GM12878 (cell line): ENCODE data around the gene BNC2. TPM values are rescaled to one million over a fixed set of nuclear protein-coding genes. Genes with fewer than 3 reads are reported as not detected.

ENCODE experiments used
- ATAC-seq: fragments of 200-7000 bp; cut with Tn5 transposase; 3 replicates; pipeline ENCODE4 v1.9.1; 2020; ENCODE audit warnings: mild to moderate bottlenecking, moderate library complexity
- BruUV-seq: library from RNA; stranded (reverse); fragments of 400-500 nt; replicated peaks from 2 replicates; lab custom pipeline; 2021; lab: Mats Ljungman, UMichigan
- CTCF ChIA-PET: fragments of 300-600 bp; sonication (Branson Sonifier 250); formaldehyde crosslinking; extraction: SDS; loops from one replicate; lab custom pipeline; 2021; ENCODE audit warnings: inconsistent platforms; lab: Yijun Ruan, JAX
- POLR2A ChIA-PET: fragments of 350-600 bp; formaldehyde crosslinking; extraction: SDS; loops from one replicate; lab custom pipeline; 2021; ENCODE audit warnings: inconsistent platforms; lab: Charles Lee
- RAD21 ChIA-PET: fragments of 300-600 bp; sonication (Branson Sonifier 250); formaldehyde crosslinking; loops from one replicate; lab custom pipeline; 2023; ENCODE audit warnings: antibody characterized with exemption; ENCODE audit not compliant: unreplicated experiment; lab: Charles Lee
- SMC1A ChIA-PET: fragments of 300-600 bp; sonication (Branson Sonifier 250); formaldehyde crosslinking; loops from one replicate; lab custom pipeline; 2023; ENCODE audit not compliant: unreplicated experiment, uncharacterized antibody; lab: Charles Lee
- DNase-seq: peaks from one replicate; pipeline ENCODE4 v3.0.0-alpha.2; 2011; ENCODE audit warnings: low read depth, low spot score
- FAIRE-seq: peaks from 3 replicates; lab custom pipeline; 2011; peaks lifted over from hg19 to GRCh38; lab: Jason Lieb, UNC
- H2AFZ ChIP-seq: 2 replicates; pipeline ENCODE4 v1.6.0; 2011; ENCODE audit warnings: low read depth, low read length, control low read depth; ENCODE audit not compliant: control insufficient read depth
- H3K27ac ChIP-seq: 2 replicates; pipeline ENCODE4 v1.5.1; 2011; ENCODE audit warnings: control low read depth; ENCODE audit not compliant: control insufficient read depth, insufficient read depth
- H3K27me3 ChIP-seq, 2 experiments: replicated peaks in 1 of 2; 2 replicates each; pipeline versions ENCODE4 v1.6.0 to v1.6.1; 2011; ENCODE audit warnings: low read length in 1 of 2; ENCODE audit not compliant: control insufficient read depth in 2 of 2, insufficient read depth in 2 of 2
- H3K36me3 ChIP-seq, 2 experiments: 2 replicates each; pipeline ENCODE4 v1.5.1; 2011; ENCODE audit warnings: low read length in 1 of 2; ENCODE audit not compliant: control insufficient read depth in 2 of 2, insufficient read depth in 2 of 2
- H3K4me1 ChIP-seq: 2 replicates; pipeline ENCODE4 v1.6.1; 2011; ENCODE audit warnings: mild to moderate bottlenecking, low read length, moderate library complexity, mixed read lengths; ENCODE audit not compliant: control insufficient read depth, insufficient read depth
- H3K4me2 ChIP-seq: 2 replicates; pipeline ENCODE4 v1.6.0; 2011; ENCODE audit warnings: control low read depth; ENCODE audit not compliant: control insufficient read depth, insufficient read depth
- H3K4me3 ChIP-seq: fragments of 200-600 bp; sonication (generic); 2 replicates; pipeline ENCODE4 v1.5.1; 2016
- H3K79me2 ChIP-seq: 2 replicates; pipeline ENCODE4 v1.6.0; 2011; ENCODE audit warnings: low read length; ENCODE audit not compliant: control insufficient read depth, insufficient read depth
- H3K9ac ChIP-seq: 2 replicates; pipeline ENCODE4 v1.8.0; 2011; ENCODE audit warnings: low read length, control low read depth, mixed read lengths; ENCODE audit not compliant: control insufficient read depth, insufficient read depth
- H3K9me3 ChIP-seq: replicated peaks from 3 replicates; pipeline ENCODE4 v1.5.1; 2011; ENCODE audit warnings: mild to moderate bottlenecking, low read length; ENCODE audit not compliant: control insufficient read depth, insufficient read depth
- H4K20me1 ChIP-seq: 2 replicates; pipeline ENCODE4 v1.6.0; 2011; ENCODE audit not compliant: control insufficient read depth, insufficient read depth
- CHD1 ChIP-seq: IDR thresholded peaks from 2 replicates; pipeline ENCODE4 v1.6.1; 2012; ENCODE audit warnings: low read depth, low read length, improper control_type of control experiment
- EP300 ChIP-seq, 2 experiments: fragments of 150-350 bp in 1 of 2; IDR thresholded peaks; 2 replicates each; pipeline ENCODE4 v1.6.1; 2011 to 2012; ENCODE audit warnings: low read depth in 2 of 2, low read length in 2 of 2, borderline replicate concordance in 1 of 2, improper control_type of control experiment in 1 of 2, inconsistent platforms in 1 of 2; ENCODE audit not compliant: control insufficient read depth in 1 of 2
- FOS ChIP-seq: IDR thresholded peaks from 3 replicates; pipeline ENCODE4 v1.6.1; 2011; ENCODE audit warnings: borderline replicate concordance; ENCODE audit not compliant: insufficient read length; ENCODE audit errors: extremely low read depth
- GABPA ChIP-seq: IDR thresholded peaks from 2 replicates; pipeline ENCODE4 v1.6.1; 2014; ENCODE audit warnings: antibody characterized with exemption, low read depth, mild to moderate bottlenecking, inconsistent platforms
- KLF5 ChIP-seq: fragments of 450-650 bp; IDR thresholded peaks from 2 replicates; pipeline ENCODE4 v1.6.1; 2014; ENCODE audit warnings: mild to moderate bottlenecking; ENCODE audit not compliant: partially characterized antibody
- MEF2B ChIP-seq: fragments of 450-650 bp; IDR thresholded peaks from 2 replicates; pipeline ENCODE4 v1.6.1; 2018; ENCODE audit warnings: mild to moderate bottlenecking, moderate library complexity; ENCODE audit not compliant: partially characterized antibody, poor library complexity, severe bottlenecking
- MXI1 ChIP-seq: fragments of 150-350 bp; IDR thresholded peaks from 2 replicates; pipeline ENCODE4 v1.6.1; 2011; ENCODE audit warnings: low read depth, mild to moderate bottlenecking, inconsistent platforms, low read length, improper control_type of control experiment
- RBBP5 ChIP-seq: fragments of 200-600 bp; sonication (generic); conservative IDR thresholded peaks from 2 replicates; pipeline ENCODE4 v1.6.1; 2016
- RELA ChIP-seq: fragments of 450-650 bp; IDR thresholded peaks from 2 replicates; pipeline ENCODE4 v1.8.0; 2014; ENCODE audit warnings: borderline replicate concordance; ENCODE audit not compliant: partially characterized antibody
- RUNX3 ChIP-seq: IDR thresholded peaks from 2 replicates; pipeline ENCODE4 v1.6.1; 2012; ENCODE audit warnings: low read length, inconsistent platforms
- SREBF1 ChIP-seq: IDR thresholded peaks from 2 replicates; pipeline ENCODE4 v1.6.1; 2012; ENCODE audit warnings: mild to moderate bottlenecking, low read length
- WGBS: methylation state at CpG from one replicate; pipeline ENCODE4 v1.1.6; 2016; ENCODE audit warnings: low lambda C conversion rate; ENCODE audit not compliant: insufficient replicate concordance, insufficient coverage; ENCODE audit errors: missing lambda C conversion rate; 5-methylcytosine and 5-hydroxymethylcytosine counted together
- in situ Hi-C: fragments of 300-500 bp; cut with MboI; formaldehyde crosslinking; loops from 9 replicates; pipeline ENCODE4 v1.14.3; 2018; ENCODE audit warnings: mixed read lengths
- intact Hi-C: fragments of 100-400 bp; cut with micrococcal nuclease; formaldehyde crosslinking; loops from one replicate; pipeline ENCODE4 v1.14.2; 2022; ENCODE audit not compliant: unreplicated experiment
- polyA plus RNA-seq, 11 experiments: library from polyadenylated mRNA; depleted of rRNA in 4 of 11; unstranded in 6 of 11; stranded (reverse) in 5 of 11; fragments of >200 nt; fragmentation: Nextera tagmentation in 4 of 11; fragmentation: Illumina TruSeq in 1 of 11; extraction: Ambion mirVana in 4 of 11; extraction: Trizol in 1 of 11; gene quantifications; 1 replicate in 1 of 11; 2 replicates in 10 of 11; pipeline versions ENCODE4 v1.2.1 to v1.2.3, GENCODE V29; 2011 to 2016; ENCODE audit warnings: inconsistent platforms in 2 of 11, missing spikeins in 2 of 11, low read depth in 1 of 11
- total RNA-seq, 4 experiments: library from RNA; depleted of rRNA in 3 of 4; stranded (reverse); fragments of >200 nt in 3 of 4; fragmentation: Illumina TruSeq in 1 of 4; extraction: Trizol in 1 of 4; gene quantifications; 2 replicates each; pipeline versions ENCODE4 v1.2.1 to v1.2.3, GENCODE V29; 2013 to 2021
- TF ChIP-seq, protein P1 (sequence below): IDR thresholded peaks from 2 replicates; pipeline ENCODE4 v1.6.1; 2012; ENCODE audit warnings: low read length, inconsistent platforms
- TF ChIP-seq, protein P2 (sequence below): fragments of 450-650 bp; IDR thresholded peaks from 2 replicates; pipeline ENCODE4 v1.6.1; 2017; ENCODE audit warnings: borderline replicate concordance
- TF ChIP-seq, protein P3 (sequence below): IDR thresholded peaks from 2 replicates; pipeline ENCODE4 v1.6.1; 2011; ENCODE audit warnings: low read depth, low read length, improper control_type of control experiment, borderline replicate concordance

Gene BNC2
- total and polyA plus RNA-seq, 10 of the 15 experiments (the other 5 are each of a cell fraction or from before 2014, with no cell fraction given) = 0.05 to 14.5 (median 0.26) TPM

DNA sequence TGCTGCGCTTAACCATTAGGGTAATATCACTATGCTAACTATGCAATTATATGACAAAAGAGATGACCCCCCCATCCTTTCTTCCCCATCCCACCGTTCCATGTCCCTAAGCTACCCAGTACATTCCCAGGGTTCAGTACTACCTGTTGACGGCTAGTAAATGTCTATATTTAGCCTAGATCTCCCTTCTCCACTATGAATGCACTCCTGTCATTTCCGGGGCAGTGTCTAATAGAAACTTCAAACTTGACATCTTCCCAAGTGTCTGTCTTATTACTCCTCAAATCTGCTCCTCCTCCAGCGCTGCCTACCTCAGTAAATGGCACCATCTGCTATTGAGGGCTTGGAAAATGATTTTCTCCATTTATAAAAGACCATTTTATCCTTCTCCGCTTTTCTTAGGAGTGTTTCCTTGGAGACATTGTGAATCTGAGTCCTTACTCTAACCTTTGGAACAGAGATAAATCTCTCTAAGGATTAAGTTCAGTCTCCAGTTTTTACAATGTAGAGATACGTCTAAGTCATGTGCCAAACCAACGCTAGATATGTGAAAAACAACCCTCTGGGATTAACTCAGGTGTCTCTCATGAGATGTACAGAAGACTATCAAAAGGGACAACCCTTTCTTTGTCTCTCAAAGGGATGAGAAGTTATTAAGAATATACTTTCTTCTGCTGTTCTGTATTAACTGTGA is 114.9 kb downstream of the BNC2 start:
- Histone ChIP-seq H3K79me2 (no peaks in the 10 kb centered on the region), H3K27ac (no peak overlapping the region), H3K36me3 (no peaks in the 10 kb centered on the region), H3K4me1 (no peaks in the 10 kb centered on the region), H3K9me3 (no peaks in the 10 kb centered on the region), H3K4me3 (no peak overlapping the region), H4K20me1 (no peaks in the 10 kb centered on the region), H2AFZ (no peak overlapping the region), H3K9ac (no peak overlapping the region), H3K4me2 (no peak overlapping the region), H3K27me3 (no peaks in the 10 kb centered on the region)
- no peak for ATAC-seq
- intact Hi-C loops = no loop called here
- RAD21 ChIA-PET = no interaction called here
- SMC1A ChIA-PET = no interaction called here
- no peak for TF ChIP-seq RELA
- no peak for DNase-seq
- in situ Hi-C loops = no loop called here
- 32% methylated on average over 8 of the region's 8 CpGs for WGBS
- FAIRE-seq = no peak
- CTCF ChIA-PET = no interaction called here
- POLR2A ChIA-PET = no interaction called here
- BruUV-seq = no TSS peak

DNA sequence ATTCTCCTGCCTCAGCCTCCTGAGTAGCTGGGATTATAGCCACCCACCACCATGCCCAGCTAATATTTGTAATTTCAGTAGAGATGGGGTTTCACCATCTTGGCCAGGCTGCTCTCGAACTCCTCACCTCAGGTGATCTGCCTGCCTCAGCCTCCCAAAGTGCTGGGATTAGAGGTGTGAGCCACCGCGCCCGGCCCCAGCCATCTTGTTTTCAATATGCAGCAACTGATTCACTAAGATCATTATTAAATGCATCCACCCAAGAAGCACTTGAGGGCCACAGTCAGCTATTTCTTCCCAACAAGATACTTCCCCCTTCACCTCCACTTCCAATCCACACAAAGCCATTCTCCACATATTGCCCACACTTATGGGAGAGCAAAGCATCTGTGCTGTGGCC is 115.8 kb downstream of the BNC2 start:
- DNase-seq (no peak), FAIRE-seq (no peak), ATAC-seq (no peak)
- ChIA-PET POLR2A (no interaction called here), CTCF (no interaction called here), SMC1A (no interaction called here), RAD21 (no interaction called here)
- no peak overlapping the region for H2AFZ ChIP-seq
- no peak overlapping the region for H3K27ac ChIP-seq
- no TSS peak for BruUV-seq
- H4K20me1 ChIP-seq = no peaks in the 10 kb centered on the region
- in situ Hi-C loops = no loop called here
- no peak overlapping the region for H3K4me3 ChIP-seq
- H3K4me1 ChIP-seq = no peaks in the 10 kb centered on the region
- no peaks in the 10 kb centered on the region for H3K36me3 ChIP-seq
- H3K4me2 ChIP-seq = no peak overlapping the region
- WGBS = 37% methylated on average over 4 of the region's 4 CpGs
- no peaks in the 10 kb centered on the region for H3K9me3 ChIP-seq
- H3K9ac ChIP-seq = no peak overlapping the region
- H3K79me2 ChIP-seq = no peaks in the 10 kb centered on the region
- no peaks in the 10 kb centered on the region for H3K27me3 ChIP-seq
- intact Hi-C loops = loop anchor here (5.0 kb wide), 1 partner anchor 368 kb away; no protein-coding TSS in a partner anchor
- TF ChIP-seq, protein P1, sequence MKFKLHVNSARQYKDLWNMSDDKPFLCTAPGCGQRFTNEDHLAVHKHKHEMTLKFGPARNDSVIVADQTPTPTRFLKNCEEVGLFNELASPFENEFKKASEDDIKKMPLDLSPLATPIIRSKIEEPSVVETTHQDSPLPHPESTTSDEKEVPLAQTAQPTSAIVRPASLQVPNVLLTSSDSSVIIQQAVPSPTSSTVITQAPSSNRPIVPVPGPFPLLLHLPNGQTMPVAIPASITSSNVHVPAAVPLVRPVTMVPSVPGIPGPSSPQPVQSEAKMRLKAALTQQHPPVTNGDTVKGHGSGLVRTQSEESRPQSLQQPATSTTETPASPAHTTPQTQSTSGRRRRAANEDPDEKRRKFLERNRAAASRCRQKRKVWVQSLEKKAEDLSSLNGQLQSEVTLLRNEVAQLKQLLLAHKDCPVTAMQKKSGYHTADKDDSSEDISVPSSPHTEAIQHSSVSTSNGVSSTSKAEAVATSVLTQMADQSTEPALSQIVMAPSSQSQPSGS = no peak
- no peak for TF ChIP-seq EP300 (IDR thresholded peaks at IDR 0.05; ENCODE audit: borderline replicate concordance in 1 of 2, control insufficient read depth in 1 of 2, low read depth in 2 of 2, low read length in 2 of 2)
- TF ChIP-seq GABPA = no peak
- no peak for TF ChIP-seq SREBF1
- TF ChIP-seq MEF2B = no peak
- TF ChIP-seq MXI1 = no peak
- no peak for TF ChIP-seq RUNX3
- TF ChIP-seq KLF5 = no peak
- TF ChIP-seq FOS = no peak
- TF ChIP-seq, protein P2, sequence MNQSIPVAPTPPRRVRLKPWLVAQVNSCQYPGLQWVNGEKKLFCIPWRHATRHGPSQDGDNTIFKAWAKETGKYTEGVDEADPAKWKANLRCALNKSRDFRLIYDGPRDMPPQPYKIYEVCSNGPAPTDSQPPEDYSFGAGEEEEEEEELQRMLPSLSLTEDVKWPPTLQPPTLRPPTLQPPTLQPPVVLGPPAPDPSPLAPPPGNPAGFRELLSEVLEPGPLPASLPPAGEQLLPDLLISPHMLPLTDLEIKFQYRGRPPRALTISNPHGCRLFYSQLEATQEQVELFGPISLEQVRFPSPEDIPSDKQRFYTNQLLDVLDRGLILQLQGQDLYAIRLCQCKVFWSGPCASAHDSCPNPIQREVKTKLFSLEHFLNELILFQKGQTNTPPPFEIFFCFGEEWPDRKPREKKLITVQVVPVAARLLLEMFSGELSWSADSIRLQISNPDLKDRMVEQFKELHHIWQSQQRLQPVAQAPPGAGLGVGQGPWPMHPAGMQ = no peak
- TF ChIP-seq, protein P3, sequence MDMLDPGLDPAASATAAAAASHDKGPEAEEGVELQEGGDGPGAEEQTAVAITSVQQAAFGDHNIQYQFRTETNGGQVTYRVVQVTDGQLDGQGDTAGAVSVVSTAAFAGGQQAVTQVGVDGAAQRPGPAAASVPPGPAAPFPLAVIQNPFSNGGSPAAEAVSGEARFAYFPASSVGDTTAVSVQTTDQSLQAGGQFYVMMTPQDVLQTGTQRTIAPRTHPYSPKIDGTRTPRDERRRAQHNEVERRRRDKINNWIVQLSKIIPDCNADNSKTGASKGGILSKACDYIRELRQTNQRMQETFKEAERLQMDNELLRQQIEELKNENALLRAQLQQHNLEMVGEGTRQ = no peak
- no peak for TF ChIP-seq CHD1
- no peak for TF ChIP-seq RBBP5
